Measurements from ENCODE around the gene C4orf17.

DNA sequence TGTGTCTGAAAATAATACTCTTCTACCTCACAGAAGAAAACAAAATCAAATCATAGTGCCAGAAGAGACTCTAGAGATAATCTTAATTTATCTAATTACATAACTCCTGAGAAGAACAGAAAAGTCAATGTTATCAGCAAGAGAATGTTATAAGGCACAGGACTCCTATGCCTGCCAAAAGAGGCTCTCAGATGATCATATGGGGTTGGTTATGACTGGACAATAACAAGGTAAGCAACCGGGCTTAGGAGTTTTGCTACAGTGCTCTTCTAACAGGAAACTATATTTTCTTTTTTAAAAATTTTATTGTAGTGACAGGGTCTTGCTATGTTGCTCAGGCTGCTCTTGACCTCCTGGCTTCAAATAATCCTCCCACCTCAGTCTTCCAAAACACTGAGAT, 3.5 kb upstream of the C4orf17 start:
- TF ChIP-seq, protein P1, sequence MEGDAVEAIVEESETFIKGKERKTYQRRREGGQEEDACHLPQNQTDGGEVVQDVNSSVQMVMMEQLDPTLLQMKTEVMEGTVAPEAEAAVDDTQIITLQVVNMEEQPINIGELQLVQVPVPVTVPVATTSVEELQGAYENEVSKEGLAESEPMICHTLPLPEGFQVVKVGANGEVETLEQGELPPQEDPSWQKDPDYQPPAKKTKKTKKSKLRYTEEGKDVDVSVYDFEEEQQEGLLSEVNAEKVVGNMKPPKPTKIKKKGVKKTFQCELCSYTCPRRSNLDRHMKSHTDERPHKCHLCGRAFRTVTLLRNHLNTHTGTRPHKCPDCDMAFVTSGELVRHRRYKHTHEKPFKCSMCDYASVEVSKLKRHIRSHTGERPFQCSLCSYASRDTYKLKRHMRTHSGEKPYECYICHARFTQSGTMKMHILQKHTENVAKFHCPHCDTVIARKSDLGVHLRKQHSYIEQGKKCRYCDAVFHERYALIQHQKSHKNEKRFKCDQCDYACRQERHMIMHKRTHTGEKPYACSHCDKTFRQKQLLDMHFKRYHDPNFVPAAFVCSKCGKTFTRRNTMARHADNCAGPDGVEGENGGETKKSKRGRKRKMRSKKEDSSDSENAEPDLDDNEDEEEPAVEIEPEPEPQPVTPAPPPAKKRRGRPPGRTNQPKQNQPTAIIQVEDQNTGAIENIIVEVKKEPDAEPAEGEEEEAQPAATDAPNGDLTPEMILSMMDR (IDR thresholded peaks at IDR 0.05): no peak
- no peak for TF ChIP-seq POLR2A (IDR thresholded peaks at IDR 0.05)
